PFSK-1 (cell line): ENCODE measurements around the gene GPRIN3.

Experiments used
- FOXP2 ChIP-seq: optimal IDR thresholded peaks from 2 replicates; pipeline ENCODE3; 2011; ENCODE audit warnings: borderline replicate concordance, control low read depth, inconsistent platforms; ENCODE audit not compliant: insufficient read depth; ENCODE audit errors: extremely low read length, extremely low read depth
- POLR2AphosphoS5 ChIP-seq: IDR thresholded peaks from 2 replicates; pipeline ENCODE4 v1.6.1; 2012; ENCODE audit warnings: low read depth, mild to moderate bottlenecking, control low read depth, low read length, moderate library complexity
- SIN3A ChIP-seq: IDR thresholded peaks from 2 replicates; pipeline ENCODE4 v1.6.1; 2012; ENCODE audit warnings: mild to moderate bottlenecking, low read length, moderate library complexity, borderline replicate concordance; ENCODE audit not compliant: insufficient read depth
- TAF1 ChIP-seq: IDR thresholded peaks from 2 replicates; pipeline ENCODE4 v1.6.1; 2012; ENCODE audit warnings: low read length, control low read depth, borderline replicate concordance; ENCODE audit not compliant: insufficient read depth
- TF ChIP-seq, protein P1 (sequence below), 2 experiments: IDR thresholded peaks; 2 replicates each; pipeline versions ENCODE4 v1.6.1 to v1.8.0; 2011 to 2012; ENCODE audit warnings: low read depth in 2 of 2, low read length in 2 of 2, control low read depth in 1 of 2, inconsistent platforms in 1 of 2, mild to moderate bottlenecking in 1 of 2, moderate library complexity in 1 of 2; ENCODE audit not compliant: insufficient read depth in 1 of 2

GPRIN3 gene

GRCh38 chr4:89290727-89291516, 16.7 kb downstream of the GPRIN3 start:
- TF ChIP-seq, protein P1, sequence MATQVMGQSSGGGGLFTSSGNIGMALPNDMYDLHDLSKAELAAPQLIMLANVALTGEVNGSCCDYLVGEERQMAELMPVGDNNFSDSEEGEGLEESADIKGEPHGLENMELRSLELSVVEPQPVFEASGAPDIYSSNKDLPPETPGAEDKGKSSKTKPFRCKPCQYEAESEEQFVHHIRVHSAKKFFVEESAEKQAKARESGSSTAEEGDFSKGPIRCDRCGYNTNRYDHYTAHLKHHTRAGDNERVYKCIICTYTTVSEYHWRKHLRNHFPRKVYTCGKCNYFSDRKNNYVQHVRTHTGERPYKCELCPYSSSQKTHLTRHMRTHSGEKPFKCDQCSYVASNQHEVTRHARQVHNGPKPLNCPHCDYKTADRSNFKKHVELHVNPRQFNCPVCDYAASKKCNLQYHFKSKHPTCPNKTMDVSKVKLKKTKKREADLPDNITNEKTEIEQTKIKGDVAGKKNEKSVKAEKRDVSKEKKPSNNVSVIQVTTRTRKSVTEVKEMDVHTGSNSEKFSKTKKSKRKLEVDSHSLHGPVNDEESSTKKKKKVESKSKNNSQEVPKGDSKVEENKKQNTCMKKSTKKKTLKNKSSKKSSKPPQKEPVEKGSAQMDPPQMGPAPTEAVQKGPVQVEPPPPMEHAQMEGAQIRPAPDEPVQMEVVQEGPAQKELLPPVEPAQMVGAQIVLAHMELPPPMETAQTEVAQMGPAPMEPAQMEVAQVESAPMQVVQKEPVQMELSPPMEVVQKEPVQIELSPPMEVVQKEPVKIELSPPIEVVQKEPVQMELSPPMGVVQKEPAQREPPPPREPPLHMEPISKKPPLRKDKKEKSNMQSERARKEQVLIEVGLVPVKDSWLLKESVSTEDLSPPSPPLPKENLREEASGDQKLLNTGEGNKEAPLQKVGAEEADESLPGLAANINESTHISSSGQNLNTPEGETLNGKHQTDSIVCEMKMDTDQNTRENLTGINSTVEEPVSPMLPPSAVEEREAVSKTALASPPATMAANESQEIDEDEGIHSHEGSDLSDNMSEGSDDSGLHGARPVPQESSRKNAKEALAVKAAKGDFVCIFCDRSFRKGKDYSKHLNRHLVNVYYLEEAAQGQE (IDR thresholded peaks at IDR 0.05; ENCODE audit: insufficient read depth in 1 of 2, low read depth in 2 of 2, low read length in 2 of 2), result no peak
- TF ChIP-seq SIN3A, result peak; percentile 79; the same call in 1 of the 2 replicates

GRCh38 chr4:89289312-89289711, 18.3 kb downstream of the GPRIN3 start:
- TF ChIP-seq TAF1 (no peak), FOXP2 (no peak), SIN3A (no peak), POLR2AphosphoS5 (no peak)
- TF ChIP-seq, protein P1 (IDR thresholded peaks at IDR 0.05; ENCODE audit: insufficient read depth in 1 of 2, low read depth in 2 of 2, low read length in 2 of 2), result no peak

- no peak for TF ChIP-seq TAF1
- TF ChIP-seq, protein P1 (IDR thresholded peaks at IDR 0.05; ENCODE audit: insufficient read depth in 1 of 2, low read depth in 2 of 2, low read length in 2 of 2), result no peak
Measured at GRCh38 chr4:89288430-89288829, 19.2 kb downstream of the GPRIN3 start.

DNA sequence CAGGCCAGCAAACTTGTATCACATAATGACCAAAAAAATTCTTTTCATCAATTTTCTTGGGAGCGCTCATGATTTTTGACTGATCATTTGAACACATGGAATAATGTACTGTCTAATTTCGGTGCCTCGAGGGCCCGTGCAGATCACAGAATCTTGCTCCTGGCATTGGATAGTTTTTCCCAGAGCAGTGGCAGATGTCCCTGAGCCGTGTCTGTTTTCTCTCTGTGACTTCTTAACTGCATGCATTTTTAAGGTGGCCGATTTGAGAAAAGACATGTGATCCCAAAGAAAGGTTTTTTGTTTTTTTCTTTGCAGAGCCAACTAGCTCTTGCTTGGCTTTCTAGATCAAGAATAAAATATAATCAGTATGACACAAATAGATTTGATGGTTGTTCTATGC, 19.7 kb downstream of the GPRIN3 start:
- TF ChIP-seq, protein P1 (IDR thresholded peaks at IDR 0.05; ENCODE audit: insufficient read depth in 1 of 2, low read depth in 2 of 2, low read length in 2 of 2), result no peak

DNA sequence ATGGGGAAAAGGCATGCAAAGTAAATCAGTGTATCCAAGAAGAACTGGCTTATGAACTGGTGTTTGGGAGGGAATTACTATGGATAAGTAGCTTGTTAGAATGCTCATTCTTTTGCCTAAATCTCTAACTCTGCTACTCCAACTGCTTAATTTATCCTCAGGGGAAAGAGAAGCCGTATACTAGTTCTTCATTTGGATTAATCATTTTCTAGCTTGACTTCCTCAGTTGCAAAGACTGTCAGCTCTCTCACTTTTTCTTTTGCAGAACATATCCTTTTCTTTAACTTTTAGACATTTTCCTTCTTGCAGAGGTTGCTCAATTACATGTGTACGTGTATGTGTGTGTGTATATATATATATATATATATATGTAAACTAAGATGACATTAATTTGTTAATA, 21.9 kb downstream of the GPRIN3 start:
- TF ChIP-seq SIN3A, result no peak
- no peak for TF ChIP-seq POLR2AphosphoS5
- TF ChIP-seq FOXP2, result no peak
- TF ChIP-seq, protein P1 (IDR thresholded peaks at IDR 0.05; ENCODE audit: insufficient read depth in 1 of 2, low read depth in 2 of 2, low read length in 2 of 2), result no peak
- TF ChIP-seq TAF1, result no peak
